Measurements from ENCODE around the gene COL28A1.

- no peak for TF ChIP-seq MAX (IDR thresholded peaks at IDR 0.05)
- TF ChIP-seq CTCF (IDR thresholded peaks at IDR 0.05; ENCODE audit: low read depth, low read length, missing input control) = no peak
- TF ChIP-seq YY1 (IDR thresholded peaks at IDR 0.05) = no peak
- TF ChIP-seq NR2F2 (IDR thresholded peaks at IDR 0.05) = no peak
- no peak for TF ChIP-seq ATF3 (IDR thresholded peaks at IDR 0.05)
- no peak for TF ChIP-seq SP1 (IDR thresholded peaks at IDR 0.05)
- no peak for TF ChIP-seq GABPA (IDR thresholded peaks at IDR 0.05 in 1 of 2, conservative IDR thresholded peaks at IDR 0.05 in 1 of 2)
- no peak for TF ChIP-seq ZBTB33 (IDR thresholded peaks at IDR 0.05)
- TF ChIP-seq JUND (IDR thresholded peaks at IDR 0.05) = no peak
- no peak for TF ChIP-seq TAF1 (conservative IDR thresholded peaks at IDR 0.05)
- no peak for TF ChIP-seq RAD21 (IDR thresholded peaks at IDR 0.05)
- no peak for TF ChIP-seq EGR1 (IDR thresholded peaks at IDR 0.05; ENCODE audit: low read depth in 2 of 2)
Measured at GRCh38 chr7:7527047-7527446, 8.6 kb downstream of the COL28A1 start.

Measured in liver (tissue), 3 donors.